B cell (primary cell): ENCODE measurements around the gene RMP24.

Experiments used
- ATAC-seq: fragments of 200-7000 bp; cut with Tn5 transposase; one replicate; pipeline ENCODE4 v1.10.0; 2021; ENCODE audit warnings: low read depth, mild to moderate bottlenecking, moderate number of reproducible peaks, moderate library complexity
- CTCF ChIA-PET: fragments of 350-600 bp; sonication (Branson Sonifier 250); formaldehyde crosslinking; loops from one replicate; lab custom pipeline; 2021; ENCODE audit warnings: antibody characterized with exemption, inconsistent platforms; lab: Charles Lee
- POLR2A ChIA-PET: fragments of 350-600 bp; sonication (Branson Sonifier 250); formaldehyde crosslinking; loops from one replicate; lab custom pipeline; 2021; ENCODE audit warnings: antibody characterized with exemption; lab: Charles Lee
- DNase-seq: peaks from one replicate; pipeline ENCODE4 v3.0.0; 2013
- H2AFZ ChIP-seq: 2 replicates; pipeline ENCODE4 v1.6.1; 2012; ENCODE audit warnings: mild to moderate bottlenecking, low read depth, low read length; ENCODE audit not compliant: insufficient read depth, poor library complexity, severe bottlenecking
- H3K27ac ChIP-seq, 2 donors: 1 replicate in 1 of 2; 2 replicates in 1 of 2; pipeline ENCODE4 v1.5.1; 2012 to 2013; ENCODE audit warnings: low read length in 2 of 2, mild to moderate bottlenecking in 2 of 2, moderate library complexity in 1 of 2
- H3K27me3 ChIP-seq, 4 experiments: fragments of 200-600 bp in 1 of 4; sonication (generic) in 1 of 4; replicated peaks in 1 of 4; 1 replicate in 2 of 4; 2 replicates in 2 of 4; pipeline versions ENCODE4 v1.6.1 to v1.7.0; 2013 to 2016; ENCODE audit warnings: low read length in 3 of 4, mild to moderate bottlenecking in 2 of 4, mixed read lengths in 1 of 4, moderate library complexity in 1 of 4; ENCODE audit not compliant: insufficient read depth in 4 of 4, control insufficient read depth in 3 of 4; ENCODE audit errors: control extremely low read depth in 1 of 4
- H3K36me3 ChIP-seq, 2 experiments: replicated peaks in 1 of 2; 1 replicate in 1 of 2; 2 replicates in 1 of 2; pipeline versions ENCODE4 v1.6.1 to v1.7.1; 2013; ENCODE audit warnings: low read length in 1 of 2; ENCODE audit not compliant: insufficient read depth in 2 of 2, control insufficient read depth in 1 of 2; ENCODE audit errors: control extremely low read depth in 1 of 2, extremely low read depth in 1 of 2
- H3K4me1 ChIP-seq, 2 donors: fragments of 200-600 bp in 1 of 2; sonication (generic) in 1 of 2; 1 replicate in 1 of 2; 2 replicates in 1 of 2; pipeline versions ENCODE4 v1.5.1 to v1.6.1; 2013 to 2017; ENCODE audit warnings: low read length in 2 of 2; ENCODE audit not compliant: control insufficient read depth in 2 of 2, insufficient read depth in 2 of 2
- H3K4me2 ChIP-seq: replicated peaks from 2 replicates; pipeline ENCODE3; 2012; ENCODE audit warnings: mild to moderate bottlenecking, low read depth, low read length; ENCODE audit not compliant: poor library complexity, severe bottlenecking
- H3K4me3 ChIP-seq, 5 experiments: fragments of 200-600 bp in 1 of 5; sonication (generic) in 1 of 5; 1 replicate in 3 of 5; 2 replicates in 2 of 5; pipeline versions ENCODE4 v1.5.1 to v1.7.0; 2011 to 2016; ENCODE audit warnings: low read length in 4 of 5, mild to moderate bottlenecking in 4 of 5, low read depth in 2 of 5, control low read depth in 1 of 5, moderate library complexity in 1 of 5; ENCODE audit not compliant: insufficient read depth in 1 of 5; ENCODE audit errors: control extremely low read depth in 1 of 5, extremely low read depth in 1 of 5
- H3K79me2 ChIP-seq: fragments of 200-600 bp; sonication (generic); one replicate; pipeline ENCODE4 v1.6.0; 2016; ENCODE audit warnings: low read length; ENCODE audit not compliant: control insufficient read depth, insufficient read depth
- H3K9ac ChIP-seq: fragments of 200-600 bp; sonication (generic); 2 replicates; pipeline ENCODE4 v1.6.1; 2017; ENCODE audit warnings: mild to moderate bottlenecking, low read length, moderate library complexity
- H3K9me3 ChIP-seq, 3 donors: one replicate each; pipeline versions ENCODE4 v1.6.1 to v1.7.1; 2013; ENCODE audit warnings: low read length in 2 of 3; ENCODE audit not compliant: control insufficient read depth in 2 of 3, insufficient read depth in 1 of 3; ENCODE audit errors: control extremely low read depth in 1 of 3
- H4K20me1 ChIP-seq: 2 replicates; pipeline ENCODE4 v1.6.0; 2012; ENCODE audit warnings: mild to moderate bottlenecking, low read length; ENCODE audit not compliant: insufficient read depth, control insufficient read depth, poor library complexity, severe bottlenecking
- H3K27ac Mint-ChIP-seq: one replicate; pipeline ENCODE4 v1.8.0; 2021; ENCODE audit warnings: mixed read lengths
- H3K27me3 Mint-ChIP-seq: one replicate; pipeline ENCODE4 v1.8.0; 2021; ENCODE audit warnings: mixed read lengths
- H3K4me1 Mint-ChIP-seq: one replicate; pipeline ENCODE4 v1.8.0; 2021; ENCODE audit warnings: mixed read lengths
- H3K4me3 Mint-ChIP-seq: one replicate; pipeline ENCODE4 v1.8.0; 2021; ENCODE audit warnings: mixed read lengths
- H3K9me3 Mint-ChIP-seq: one replicate; pipeline ENCODE4 v1.8.0; 2022; ENCODE audit warnings: mixed read lengths; ENCODE audit not compliant: insufficient read depth
- EZH2 ChIP-seq: IDR thresholded peaks from 2 replicates; pipeline ENCODE4 v1.6.1; 2012; ENCODE audit warnings: borderline replicate concordance, low read depth, mild to moderate bottlenecking, moderate library complexity, low read length; ENCODE audit not compliant: insufficient read depth, poor library complexity, severe bottlenecking
- WGBS: methylation state at CpG from one replicate; pipeline ENCODE4 v1.1.5; 2013; ENCODE audit warnings: missing lambda C conversion rate; ENCODE audit not compliant: insufficient coverage; 5-methylcytosine and 5-hydroxymethylcytosine counted together
- intact Hi-C: fragments of 100-400 bp; cut with micrococcal nuclease; formaldehyde crosslinking; loops from one replicate; pipeline ENCODE4 v1.10.0; 2022
- TF ChIP-seq, protein P1 (sequence below): fragments of 200-600 bp; IDR thresholded peaks from one replicate; pipeline ENCODE4 v1.8.0; 2022; ENCODE audit warnings: antibody characterized with exemption, mild to moderate bottlenecking

RMP24 gene

DNA sequence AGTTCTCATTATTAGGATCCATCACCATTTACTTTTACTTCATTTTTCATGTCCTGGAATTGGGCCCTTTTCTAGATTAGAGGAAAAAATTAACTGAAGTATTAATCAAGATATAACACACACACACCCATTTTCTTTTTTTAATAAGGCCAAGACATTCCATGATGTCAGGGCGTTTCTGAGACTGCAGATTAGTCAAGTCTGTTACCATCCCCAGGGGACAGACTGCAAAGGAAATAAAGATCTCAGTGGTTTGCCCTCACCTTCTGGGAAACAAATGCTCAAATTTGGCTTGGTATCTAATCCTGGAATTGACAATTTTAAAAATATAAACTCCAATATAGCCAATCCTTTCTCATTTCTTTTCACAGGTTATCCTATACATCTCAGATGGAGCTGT lies 27.4 kb downstream of the RMP24 start:
- Histone ChIP-seq H3K4me1 (peaks cover 4 to 9% of the 10 kb centered on the region in 2 donors), H4K20me1 (no peaks in the 10 kb centered on the region), H3K27me3 (no peaks in the 10 kb centered on the region), H3K9ac (no peak overlapping the region), H3K27ac (no peak overlapping the region), H3K36me3 (no peaks in the 10 kb centered on the region), H3K9me3 (no peaks in the 10 kb centered on the region), H2AFZ (no peak overlapping the region), H3K79me2 (no peaks in the 10 kb centered on the region), H3K4me2 (peak overlapping the region; percentile 4), H3K4me3 (no peak overlapping the region)
- no peaks in the 10 kb centered on the region for H3K27me3 Mint-ChIP-seq
- no peak overlapping the region for H3K4me3 Mint-ChIP-seq
- no CpG with 5 or more reads among the region's 1 CpG for WGBS
- H3K27ac Mint-ChIP-seq = no peak overlapping the region
- TF ChIP-seq, protein P1, sequence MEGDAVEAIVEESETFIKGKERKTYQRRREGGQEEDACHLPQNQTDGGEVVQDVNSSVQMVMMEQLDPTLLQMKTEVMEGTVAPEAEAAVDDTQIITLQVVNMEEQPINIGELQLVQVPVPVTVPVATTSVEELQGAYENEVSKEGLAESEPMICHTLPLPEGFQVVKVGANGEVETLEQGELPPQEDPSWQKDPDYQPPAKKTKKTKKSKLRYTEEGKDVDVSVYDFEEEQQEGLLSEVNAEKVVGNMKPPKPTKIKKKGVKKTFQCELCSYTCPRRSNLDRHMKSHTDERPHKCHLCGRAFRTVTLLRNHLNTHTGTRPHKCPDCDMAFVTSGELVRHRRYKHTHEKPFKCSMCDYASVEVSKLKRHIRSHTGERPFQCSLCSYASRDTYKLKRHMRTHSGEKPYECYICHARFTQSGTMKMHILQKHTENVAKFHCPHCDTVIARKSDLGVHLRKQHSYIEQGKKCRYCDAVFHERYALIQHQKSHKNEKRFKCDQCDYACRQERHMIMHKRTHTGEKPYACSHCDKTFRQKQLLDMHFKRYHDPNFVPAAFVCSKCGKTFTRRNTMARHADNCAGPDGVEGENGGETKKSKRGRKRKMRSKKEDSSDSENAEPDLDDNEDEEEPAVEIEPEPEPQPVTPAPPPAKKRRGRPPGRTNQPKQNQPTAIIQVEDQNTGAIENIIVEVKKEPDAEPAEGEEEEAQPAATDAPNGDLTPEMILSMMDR = no peak
- no peak for TF ChIP-seq EZH2
- ATAC-seq (no peak), DNase-seq (no peak)
- POLR2A ChIA-PET = no interaction called here
- H3K9me3 Mint-ChIP-seq = no peaks in the 10 kb centered on the region
- CTCF ChIA-PET = interaction anchor here (1.6 kb wide), 1 partner anchor 18 kb away, joined by 5 read pairs; no protein-coding TSS in a partner anchor
- intact Hi-C loops = no loop called here
- peaks cover 24% of the 10 kb centered on the region for H3K4me1 Mint-ChIP-seq

DNA sequence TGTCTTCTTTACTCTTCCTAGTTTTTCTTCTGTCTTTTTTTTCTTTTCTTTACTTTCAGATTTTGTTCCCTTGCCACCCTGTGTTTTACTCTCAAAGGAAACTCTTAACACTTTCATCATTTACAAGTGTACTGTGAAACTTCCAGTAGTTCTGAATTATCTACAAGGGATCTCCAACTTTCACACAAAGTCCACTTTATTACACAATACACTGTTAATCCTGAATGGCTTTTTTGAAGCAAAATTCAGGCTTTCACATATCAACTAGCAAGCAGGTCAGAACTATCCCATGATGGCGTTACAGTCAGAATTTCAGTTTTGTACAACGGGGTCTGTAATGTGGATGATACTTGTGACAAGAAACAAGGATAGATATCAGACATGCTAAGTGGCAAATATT lies 34.5 kb downstream of the RMP24 start:
- intact Hi-C loops = no loop called here
- POLR2A ChIA-PET = no interaction called here
- Histone ChIP-seq H3K4me3 (no peak overlapping the region), H3K4me1 (no peaks in the 10 kb centered on the region), H3K9me3 (no peaks in the 10 kb centered on the region), H3K4me2 (no peak overlapping the region), H3K36me3 (peaks cover 0 to 1% of the 10 kb centered on the region in 2 experiments), H3K9ac (no peak overlapping the region), H4K20me1 (peaks cover 4% of the 10 kb centered on the region), H3K27me3 (no peaks in the 10 kb centered on the region), H2AFZ (no peak overlapping the region), H3K27ac (no peak overlapping the region), H3K79me2 (peaks cover 3% of the 10 kb centered on the region)
- CTCF ChIA-PET = interaction anchor here (1.5 kb wide), 1 partner anchor 89 kb away, joined by 4 read pairs; no protein-coding TSS in a partner anchor
- TF ChIP-seq, protein P1 = no peak
- no peak for TF ChIP-seq EZH2
- WGBS = 100% methylated on average over 2 of the region's 2 CpGs
- no peaks in the 10 kb centered on the region for H3K27me3 Mint-ChIP-seq
- no peak overlapping the region for H3K27ac Mint-ChIP-seq
- DNase-seq = no peak
- ATAC-seq = no peak
- peaks cover 6% of the 10 kb centered on the region for H3K4me1 Mint-ChIP-seq
- no peaks in the 10 kb centered on the region for H3K9me3 Mint-ChIP-seq
- no peak overlapping the region for H3K4me3 Mint-ChIP-seq
